Neuronal stem cell (in vitro differentiated cells): ENCODE measurements around the gene ADGRL4.

Experiments
- DNase-seq: peaks from one replicate; pipeline ENCODE4 v3.0.0-alpha.2; 2013; ENCODE audit warnings: low spot score
- H2AFZ ChIP-seq: one replicate; pipeline ENCODE4 v1.6.1; 2013; ENCODE audit warnings: mild to moderate bottlenecking, low read length, inconsistent platforms
- H2AK5ac ChIP-seq: 2 replicates; pipeline ENCODE4 v1.6.1; 2013; ENCODE audit warnings: low read depth, mild to moderate bottlenecking, inconsistent platforms, low read length, moderate library complexity, mixed read lengths
- H2BK120ac ChIP-seq: 2 replicates; pipeline ENCODE4 v1.6.1; 2013; ENCODE audit warnings: low read depth, mild to moderate bottlenecking, inconsistent platforms, low read length, moderate library complexity, mixed read lengths
- H2BK12ac ChIP-seq: one replicate; pipeline ENCODE4 v1.6.1; 2013; ENCODE audit warnings: low read length, inconsistent platforms
- H2BK15ac ChIP-seq: 2 replicates; pipeline ENCODE4 v1.6.1; 2013; ENCODE audit warnings: mild to moderate bottlenecking, low read length, inconsistent platforms, mixed read lengths
- H2BK5ac ChIP-seq: one replicate; pipeline ENCODE4 v1.6.1; 2013; ENCODE audit warnings: inconsistent platforms, mild to moderate bottlenecking, low read length, moderate library complexity
- H3K14ac ChIP-seq: one replicate; pipeline ENCODE4 v1.6.1; 2013; ENCODE audit warnings: low read length, inconsistent platforms
- H3K18ac ChIP-seq: 2 replicates; pipeline ENCODE4 v1.6.1; 2013; ENCODE audit warnings: low read length, inconsistent platforms
- H3K23ac ChIP-seq: 2 replicates; pipeline ENCODE4 v1.6.1; 2013; ENCODE audit warnings: low read depth, mild to moderate bottlenecking, mixed read lengths, low read length, inconsistent platforms; ENCODE audit not compliant: poor library complexity
- H3K27ac ChIP-seq: replicated peaks from 3 replicates; pipeline ENCODE4 v1.5.1; 2013; ENCODE audit warnings: low read length, inconsistent platforms
- H3K27me3 ChIP-seq, 3 experiments: 2 replicates each; pipeline ENCODE4 v1.6.1; 2013; ENCODE audit warnings: low read length in 3 of 3, mild to moderate bottlenecking in 2 of 3, inconsistent platforms in 1 of 3, low read depth in 1 of 3, mixed read lengths in 1 of 3, moderate library complexity in 1 of 3; ENCODE audit not compliant: control insufficient read depth in 3 of 3, insufficient read depth in 3 of 3
- H3K36me3 ChIP-seq, 2 donors: replicated peaks in 1 of 2; 2 replicates each; pipeline ENCODE4 v1.6.1; 2013; ENCODE audit warnings: low read length in 2 of 2; ENCODE audit not compliant: control insufficient read depth in 2 of 2, insufficient read depth in 2 of 2
- H3K4ac ChIP-seq: 2 replicates; pipeline ENCODE4 v1.6.1; 2013; ENCODE audit warnings: inconsistent platforms, mild to moderate bottlenecking, low read length, moderate library complexity
- H3K4me1 ChIP-seq, 2 donors: 1 replicate in 1 of 2; 2 replicates in 1 of 2; pipeline ENCODE4 v1.6.1; 2013; ENCODE audit warnings: low read length in 2 of 2, low read depth in 1 of 2; ENCODE audit not compliant: control insufficient read depth in 2 of 2, insufficient read depth in 1 of 2
- H3K4me2 ChIP-seq: one replicate; pipeline ENCODE4 v1.6.1; 2013; ENCODE audit warnings: mild to moderate bottlenecking, low read length, inconsistent platforms; ENCODE audit not compliant: insufficient read depth, poor library complexity, severe bottlenecking
- H3K4me3 ChIP-seq, 2 donors: 2 replicates each; pipeline ENCODE4 v1.5.1; 2013; ENCODE audit warnings: low read length in 2 of 2, mild to moderate bottlenecking in 2 of 2, inconsistent platforms in 1 of 2, moderate library complexity in 1 of 2
- H3K79me1 ChIP-seq: one replicate; pipeline ENCODE4 v1.6.1; 2013; ENCODE audit warnings: low read depth, mild to moderate bottlenecking, inconsistent platforms, low read length, moderate library complexity
- H3K9ac ChIP-seq: one replicate; pipeline ENCODE4 v1.6.1; 2013; ENCODE audit warnings: mild to moderate bottlenecking, low read depth, low read length, inconsistent platforms; ENCODE audit not compliant: poor library complexity
- H3K9me3 ChIP-seq, 2 donors: replicated peaks in 1 of 2; 2 replicates each; pipeline versions ENCODE3 to v1.6.1; 2013; ENCODE audit warnings: low read length in 2 of 2, mild to moderate bottlenecking in 2 of 2, inconsistent platforms in 1 of 2, low read depth in 1 of 2, mixed read lengths in 1 of 2, moderate library complexity in 1 of 2; ENCODE audit not compliant: control insufficient read depth in 2 of 2, insufficient read depth in 1 of 2
- H4K8ac ChIP-seq: one replicate; pipeline ENCODE4 v1.6.1; 2013; ENCODE audit warnings: low read depth, mild to moderate bottlenecking, inconsistent platforms, low read length, moderate library complexity
- H4K91ac ChIP-seq: one replicate; pipeline ENCODE4 v1.6.1; 2013; ENCODE audit warnings: low read length, low read depth, mild to moderate bottlenecking, inconsistent platforms; ENCODE audit not compliant: poor library complexity
- WGBS, 2 donors: extraction: QIAGEN DNeasy Blood & Tissue Kit; methylation state at CpG; one replicate each; pipeline ENCODE4 v1.1.7; 2013; ENCODE audit warnings: missing lambda C conversion rate in 2 of 2, mixed read lengths in 1 of 2; ENCODE audit not compliant: insufficient read length in 2 of 2, insufficient replicate concordance in 1 of 2; ENCODE audit errors: extremely low coverage in 2 of 2; 5-methylcytosine and 5-hydroxymethylcytosine counted together

ADGRL4 gene

GRCh38 chr1:78854556-78854955 lies 152.0 kb downstream of the ADGRL4 start:
- Histone ChIP-seq H2BK5ac (no peak overlapping the region), H2BK12ac (no peak overlapping the region), H4K8ac (no peak overlapping the region), H3K4ac (no peak overlapping the region), H3K4me2 (no peak overlapping the region), H2BK120ac (no peak overlapping the region), H3K23ac (no peak overlapping the region), H3K14ac (no peak overlapping the region), H3K27ac (no peak overlapping the region), H3K79me1 (no peaks in the 10 kb centered on the region), H2AK5ac (no peak overlapping the region), H3K9ac (no peak overlapping the region), H4K91ac (no peak overlapping the region), H3K4me1 (no peaks in the 10 kb centered on the region), H3K4me3 (no peak overlapping the region), H3K36me3 (no peaks in the 10 kb centered on the region), H3K18ac (no peak overlapping the region), H3K9me3 (no peaks in the 10 kb centered on the region), H3K27me3 (no peaks in the 10 kb centered on the region), H2AFZ (no peak overlapping the region), H2BK15ac (no peak overlapping the region)
- DNase-seq = no peak
- WGBS, 2 donors = no CpG with 5 or more reads among the region's 5 CpGs

- no peak overlapping the region for H2BK15ac ChIP-seq
- DNase-seq = no peak
- H3K23ac ChIP-seq = no peak overlapping the region
- H2AFZ ChIP-seq = no peak overlapping the region
- no peaks in the 10 kb centered on the region for H3K9me3 ChIP-seq
- H3K14ac ChIP-seq = no peak overlapping the region
- no peaks in the 10 kb centered on the region for H3K79me1 ChIP-seq
- H3K27ac ChIP-seq = no peak overlapping the region
- H2BK12ac ChIP-seq = no peak overlapping the region
- no peaks in the 10 kb centered on the region for H3K27me3 ChIP-seq
- no peak overlapping the region for H3K4me3 ChIP-seq
- no peak overlapping the region for H4K91ac ChIP-seq
- WGBS, 2 donors = no CpG with 5 or more reads among the region's 4 CpGs
- H3K4ac ChIP-seq = no peak overlapping the region
- H2BK5ac ChIP-seq = no peak overlapping the region
- H3K36me3 ChIP-seq = no peaks in the 10 kb centered on the region
- no peak overlapping the region for H3K9ac ChIP-seq
- H3K18ac ChIP-seq = no peak overlapping the region
- H3K4me1 ChIP-seq = peaks cover 4% of the 10 kb centered on the region in 2 donors
- H2AK5ac ChIP-seq = no peak overlapping the region
- no peak overlapping the region for H2BK120ac ChIP-seq
- no peak overlapping the region for H4K8ac ChIP-seq
- H3K4me2 ChIP-seq = no peak overlapping the region
These were observed 163.0 kb downstream of the ADGRL4 start for GRCh38 chr1:78843546-78843945.

GRCh38 chr1:78843111-78843510 lies 163.4 kb downstream of the ADGRL4 start:
- Histone ChIP-seq H3K23ac (no peak overlapping the region), H3K14ac (no peak overlapping the region), H3K4ac (no peak overlapping the region), H2BK15ac (no peak overlapping the region), H2BK120ac (no peak overlapping the region), H3K4me3 (no peak overlapping the region), H3K4me2 (no peak overlapping the region), H3K18ac (no peak overlapping the region), H3K79me1 (no peaks in the 10 kb centered on the region), H3K9me3 (no peaks in the 10 kb centered on the region), H4K8ac (no peak overlapping the region), H3K36me3 (no peaks in the 10 kb centered on the region), H2BK12ac (no peak overlapping the region), H3K27ac (no peak overlapping the region), H3K27me3 (no peaks in the 10 kb centered on the region), H3K9ac (no peak overlapping the region), H4K91ac (no peak overlapping the region), H2AFZ (no peak overlapping the region), H2AK5ac (no peak overlapping the region), H3K4me1 (peaks cover 4% of the 10 kb centered on the region in 2 donors), H2BK5ac (no peak overlapping the region)
- no CpG with 5 or more reads among the region's 1 CpG for WGBS, 2 donors
- DNase-seq = no peak

GRCh38 chr1:78840453-78841271 lies 165.9 kb downstream of the ADGRL4 start:
- H2BK15ac ChIP-seq = no peak overlapping the region
- no peaks in the 10 kb centered on the region for H3K79me1 ChIP-seq
- no CpG with 5 or more reads among the region's 8 CpGs for WGBS, 2 donors
- peaks cover 4% of the 10 kb centered on the region in 2 donors for H3K4me1 ChIP-seq
- no peak overlapping the region for H3K23ac ChIP-seq
- H3K27me3 ChIP-seq = no peaks in the 10 kb centered on the region
- no peak overlapping the region for H3K4ac ChIP-seq
- H3K36me3 ChIP-seq = no peaks in the 10 kb centered on the region
- no peak overlapping the region for H3K14ac ChIP-seq
- no peak overlapping the region for H4K91ac ChIP-seq
- no peak overlapping the region for H3K27ac ChIP-seq
- peak; percentile 30 for DNase-seq
- no peak overlapping the region for H2AK5ac ChIP-seq
- no peak overlapping the region for H2BK12ac ChIP-seq
- H2BK120ac ChIP-seq = no peak overlapping the region
- H3K4me2 ChIP-seq = no peak overlapping the region
- H3K9me3 ChIP-seq = no peaks in the 10 kb centered on the region
- no peak overlapping the region for H2BK5ac ChIP-seq
- H3K4me3 ChIP-seq = no peak overlapping the region
- no peak overlapping the region for H3K18ac ChIP-seq
- H4K8ac ChIP-seq = no peak overlapping the region
- H3K9ac ChIP-seq = no peak overlapping the region
- peak overlapping the region; percentile 48 for H2AFZ ChIP-seq
